Subcutaneous adipose tissue (tissue), 4 donors: ENCODE data around the gene NINJ1. TPM values are rescaled to one million over a fixed set of nuclear protein-coding genes. Genes with fewer than 3 reads are reported as not detected.

Experiments
- CTCF ChIP-seq: fragments of 450-650 bp; IDR thresholded peaks from one replicate; pipeline ENCODE4 v1.5.1; 2016; ENCODE audit warnings: low read depth, mild to moderate bottlenecking, control low read depth, antibody characterized with exemption, moderate library complexity
- total RNA-seq, 4 donors: library from RNA; depleted of rRNA; stranded (reverse); fragments of >200 nt; gene quantifications; one replicate each; pipeline ENCODE4 v1.1.0, GENCODE V29; 2016

NINJ1 gene
- total RNA-seq, 4 donors from 2014 or later, result 57.0 to 84.6 (median 69.0) TPM

GRCh38 chr9:93090091-93090655 lies 43.9 kb downstream of the NINJ1 start:
- no peak for TF ChIP-seq CTCF

GRCh38 chr9:93089481-93089991 lies 44.5 kb downstream of the NINJ1 start:
- TF ChIP-seq CTCF, result no peak

- TF ChIP-seq CTCF, result no peak
Measured at GRCh38 chr9:93089024-93089423, 45.0 kb downstream of the NINJ1 start.

DNA sequence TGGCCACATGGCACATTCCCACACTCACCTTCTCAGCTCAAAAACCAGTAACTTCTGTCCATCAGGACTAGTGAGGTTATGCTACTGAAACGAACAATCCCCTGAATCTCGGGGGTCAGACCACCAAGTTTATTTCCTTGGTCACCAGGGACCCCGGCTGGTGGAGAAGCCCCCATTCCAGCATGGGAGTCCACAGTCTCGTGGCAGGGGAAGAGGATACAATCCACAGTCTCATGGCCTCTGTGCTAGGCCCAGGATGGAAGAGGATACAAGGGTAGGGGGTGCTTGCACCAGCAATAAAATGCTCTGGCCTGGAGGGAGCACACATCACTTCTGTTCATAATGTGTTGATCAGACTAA lies 45.4 kb downstream of the NINJ1 start:
- no peak for TF ChIP-seq CTCF

DNA sequence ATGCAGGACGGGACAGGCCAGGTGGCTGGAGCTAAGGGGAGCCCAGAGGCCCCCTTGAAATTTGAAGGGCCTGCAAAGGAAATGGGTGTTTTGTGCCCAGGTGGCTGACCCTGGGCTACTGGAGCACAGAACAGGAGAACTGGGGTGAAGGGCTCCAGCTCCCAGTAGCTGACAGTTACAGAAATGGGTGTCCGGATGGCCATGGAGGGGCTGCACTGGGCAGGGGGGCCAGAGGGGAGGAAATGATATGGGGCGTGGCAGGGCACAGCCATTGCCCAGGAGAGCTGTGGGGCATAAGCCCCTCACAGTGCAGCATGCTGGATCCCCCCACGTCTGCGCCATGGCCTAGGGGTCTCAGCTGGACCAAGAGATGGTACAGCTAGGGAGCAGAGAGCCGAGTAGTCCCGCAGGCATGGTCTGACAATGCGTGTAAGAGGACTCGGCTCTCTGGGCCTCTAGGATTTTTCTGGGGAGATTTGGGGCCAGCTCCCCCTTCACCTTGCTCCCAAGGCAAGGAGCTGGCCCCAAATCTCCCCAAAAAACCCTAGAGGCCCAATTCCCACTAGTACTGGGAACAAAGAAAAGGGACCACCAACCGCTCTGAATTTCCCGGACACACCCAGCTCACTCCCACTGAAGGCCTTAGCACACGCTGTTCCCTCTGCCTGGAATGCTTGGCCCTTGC lies 45.9 kb downstream of the NINJ1 start:
- no peak for TF ChIP-seq CTCF

- TF ChIP-seq CTCF, result no peak
Measured at GRCh38 chr9:93086447-93087224, 47.4 kb downstream of the NINJ1 start.

DNA sequence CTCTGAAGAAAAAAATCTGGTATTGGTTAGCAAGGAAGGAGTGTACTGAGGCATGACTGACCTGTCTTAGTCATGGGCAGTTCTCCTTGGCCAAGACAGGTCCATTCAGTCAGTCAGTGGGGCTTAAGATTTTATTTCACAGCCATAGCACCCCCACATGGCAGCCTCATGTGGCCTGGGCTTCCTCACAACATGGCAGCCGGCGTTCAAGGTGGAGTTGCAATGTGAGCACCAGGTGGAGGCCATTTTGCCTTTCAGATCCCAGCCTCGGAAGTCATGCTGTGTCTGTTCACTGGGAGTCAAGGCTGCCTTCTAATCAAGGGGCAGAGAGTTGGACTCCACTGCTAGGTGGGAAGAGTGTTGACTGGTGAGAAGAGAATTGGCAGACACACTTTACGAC lies 48.4 kb downstream of the NINJ1 start:
- TF ChIP-seq CTCF, result no peak
